ENCODE data around the gene GNAZ.
"Not testable (repeated sequence)": the region's sequence is repeated elsewhere in the genome, so short reads cannot be mapped to it uniquely, and the experiment has no call there.

GNAZ gene

GRCh38 chr22:23070418-23071229, at the start of gene GNAZ:
Gene GNAZ (plus strand): TSS chr22:23070519. CDS start chr22:23095696, 25,177 bp downstream.
- DNase-seq: no peak

DNA sequence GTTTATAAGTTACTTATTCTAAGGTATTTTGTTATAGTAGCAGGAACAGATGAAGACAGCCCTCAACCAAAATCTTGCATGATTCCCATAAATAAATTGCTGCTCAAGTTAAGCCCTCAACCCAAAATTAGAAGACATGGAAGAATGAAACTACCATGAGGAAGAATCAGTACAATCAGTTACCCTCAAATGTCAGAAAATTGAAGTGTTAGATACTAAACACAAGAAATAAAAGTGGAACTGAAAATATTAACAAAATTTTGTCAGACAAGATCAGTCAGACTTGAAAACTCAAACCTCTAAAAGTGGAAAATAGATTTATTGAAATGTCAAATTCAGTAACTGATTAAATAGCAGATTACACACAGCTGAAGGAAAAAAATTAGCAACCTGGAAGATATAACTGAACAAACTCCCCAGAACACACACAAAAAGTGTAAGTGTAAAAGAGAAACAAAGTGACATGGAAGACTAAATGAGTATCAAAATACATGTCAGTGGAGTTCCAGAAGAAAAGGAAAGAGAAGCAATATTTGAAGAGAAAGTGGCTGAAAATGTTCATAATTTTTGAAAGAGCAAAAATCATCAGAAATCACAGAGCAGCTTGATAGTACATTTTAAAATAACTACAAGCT, 49.5 kb upstream of the GNAZ start:
- no peak for DNase-seq

GRCh38 chr22:23021660-23022353, 48.5 kb upstream of the GNAZ start:
- DNase-seq: not testable (repeated sequence)

DNA sequence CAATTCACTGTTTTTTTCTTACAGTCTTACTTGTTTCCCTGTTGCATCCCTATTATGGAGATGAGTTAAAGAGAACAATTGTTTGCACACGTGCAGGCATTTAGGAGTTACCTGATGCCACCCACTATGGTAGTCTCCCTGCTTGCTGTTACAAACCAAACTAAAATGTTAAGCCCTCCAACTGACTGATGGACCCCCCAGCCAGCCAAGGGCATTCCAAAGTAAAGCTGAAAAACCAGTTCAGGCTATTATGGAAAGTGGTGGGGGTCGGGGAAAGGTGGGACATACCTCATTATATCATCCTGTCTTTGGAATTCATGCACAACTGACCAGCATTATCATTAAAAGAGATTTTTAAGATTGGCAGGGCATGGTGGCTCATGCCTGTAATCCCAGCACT, 47.0 kb upstream of the GNAZ start:
- no peak for DNase-seq

DNA sequence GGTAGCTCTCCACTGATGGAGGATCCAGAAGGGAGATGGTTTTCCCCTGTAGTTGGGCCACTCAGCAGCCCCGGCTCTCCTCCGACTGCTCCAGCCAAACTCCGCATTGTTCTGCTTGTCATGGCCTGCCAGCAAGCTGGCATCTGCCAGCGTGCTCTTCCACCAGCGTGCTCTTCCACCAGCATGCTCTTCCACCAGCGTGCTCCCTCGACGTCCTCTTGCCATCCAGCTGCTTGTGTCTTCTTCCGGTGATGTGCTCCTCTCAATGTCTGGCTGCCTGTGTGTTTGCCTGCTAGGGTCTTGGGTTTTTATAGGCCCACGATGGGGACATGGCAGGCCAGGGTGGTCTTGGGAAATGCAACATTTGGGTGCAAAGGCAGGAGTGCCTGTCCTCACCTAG, 43.5 kb upstream of the GNAZ start:
- DNase-seq: no peak

- not testable (repeated sequence) for DNase-seq
Measured at GRCh38 chr22:23027849-23028248, 42.5 kb upstream of the GNAZ start.

DNA sequence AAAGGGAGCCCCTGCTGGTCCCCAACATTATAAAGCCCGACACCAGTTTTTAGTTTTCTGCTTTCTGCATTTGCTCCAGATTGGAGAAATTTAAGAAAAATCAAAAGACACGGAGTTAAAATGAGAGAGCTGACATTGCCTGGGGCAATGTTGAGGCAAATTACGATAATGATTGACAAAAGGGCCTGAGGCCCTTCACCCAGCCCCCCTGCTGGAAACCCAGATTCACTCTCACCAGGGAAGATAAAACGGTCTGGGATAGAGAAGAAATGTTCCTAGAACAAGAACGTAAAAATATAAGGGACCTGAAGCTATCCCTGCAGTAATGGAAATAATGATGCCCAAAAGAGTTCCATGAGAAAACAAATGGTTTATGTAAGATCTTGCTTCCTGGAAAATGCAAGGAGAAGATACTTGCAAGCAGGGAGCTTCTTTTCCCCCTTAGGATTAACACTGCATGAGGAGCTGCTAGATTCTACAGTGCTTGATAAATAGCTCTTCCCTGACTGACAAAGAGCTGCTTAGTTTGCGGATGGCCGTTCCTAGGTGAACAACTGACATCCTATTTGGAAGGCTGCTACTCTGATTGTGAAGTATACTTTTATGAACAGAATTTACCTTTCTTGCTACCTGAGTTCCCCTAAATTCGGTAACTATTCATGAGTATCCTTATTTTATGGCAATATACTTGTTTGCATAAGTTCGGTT, 40.6 kb upstream of the GNAZ start:
- DNase-seq: no peak

DNA sequence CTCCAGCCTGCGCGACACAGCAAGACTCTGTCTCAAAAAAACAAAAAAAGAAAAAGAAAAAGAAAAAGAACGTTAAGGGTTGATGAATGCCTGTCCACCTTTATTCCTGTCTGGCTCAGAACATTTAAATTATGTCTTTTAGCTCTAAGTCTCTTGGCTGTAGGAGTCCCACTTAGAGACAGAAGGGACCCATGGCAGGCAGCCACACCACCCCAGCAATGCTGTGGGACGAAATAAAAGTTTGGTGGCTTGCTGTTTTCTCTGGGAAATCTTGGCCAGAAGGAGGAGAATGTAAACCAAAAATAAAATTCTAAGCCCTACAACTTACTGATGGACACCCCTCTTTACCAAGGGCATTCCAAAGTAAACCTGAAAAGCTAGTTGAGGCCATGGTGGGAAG, 38.9 kb upstream of the GNAZ start:
- no peak for DNase-seq

DNA sequence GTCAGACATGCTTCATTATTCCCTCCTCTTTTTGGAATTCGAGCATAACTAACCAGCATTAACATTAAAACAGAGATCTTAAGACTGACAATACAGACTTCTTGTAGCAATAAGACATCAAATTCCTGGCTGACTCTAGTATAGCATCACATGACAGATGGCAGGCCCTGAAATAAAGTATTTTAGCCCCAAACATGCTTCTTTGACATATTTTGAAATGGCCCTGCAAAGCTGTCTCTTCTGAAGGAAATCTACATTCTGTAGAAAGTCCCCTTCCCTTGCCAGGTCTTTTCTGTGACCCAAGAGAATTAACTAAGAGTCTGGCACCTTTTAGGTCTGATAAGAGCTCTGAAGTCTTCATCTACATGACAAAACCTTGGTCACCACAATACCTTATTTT, 38.5 kb upstream of the GNAZ start:
- DNase-seq: no peak

DNA sequence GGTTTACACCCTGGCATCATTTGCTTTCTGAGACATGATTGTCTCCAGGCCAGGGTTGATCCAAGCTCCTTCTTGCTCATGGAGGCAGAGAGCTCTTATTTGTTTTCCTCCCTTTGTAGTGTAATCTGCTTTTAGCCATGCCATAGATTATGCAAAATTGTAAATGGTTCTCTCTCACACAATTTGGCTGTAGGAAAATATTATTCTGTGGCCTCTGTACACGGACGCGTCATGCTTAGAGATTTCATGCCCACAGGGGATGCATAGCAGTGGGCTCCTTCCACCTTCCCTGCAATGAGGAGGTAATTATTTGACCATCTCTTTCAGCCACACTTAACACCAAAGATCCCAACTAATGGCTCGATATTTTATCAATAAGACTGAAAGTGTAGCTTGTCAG, 37.7 kb upstream of the GNAZ start:
- DNase-seq: no peak

GRCh38 chr22:23033116-23033905, 37.0 kb upstream of the GNAZ start:
- DNase-seq: no peak

GRCh38 chr22:23034621-23035556, 35.4 kb upstream of the GNAZ start:
- no peak for DNase-seq

GRCh38 chr22:23035557-23036277, 34.6 kb upstream of the GNAZ start:
- no peak for DNase-seq

DNA sequence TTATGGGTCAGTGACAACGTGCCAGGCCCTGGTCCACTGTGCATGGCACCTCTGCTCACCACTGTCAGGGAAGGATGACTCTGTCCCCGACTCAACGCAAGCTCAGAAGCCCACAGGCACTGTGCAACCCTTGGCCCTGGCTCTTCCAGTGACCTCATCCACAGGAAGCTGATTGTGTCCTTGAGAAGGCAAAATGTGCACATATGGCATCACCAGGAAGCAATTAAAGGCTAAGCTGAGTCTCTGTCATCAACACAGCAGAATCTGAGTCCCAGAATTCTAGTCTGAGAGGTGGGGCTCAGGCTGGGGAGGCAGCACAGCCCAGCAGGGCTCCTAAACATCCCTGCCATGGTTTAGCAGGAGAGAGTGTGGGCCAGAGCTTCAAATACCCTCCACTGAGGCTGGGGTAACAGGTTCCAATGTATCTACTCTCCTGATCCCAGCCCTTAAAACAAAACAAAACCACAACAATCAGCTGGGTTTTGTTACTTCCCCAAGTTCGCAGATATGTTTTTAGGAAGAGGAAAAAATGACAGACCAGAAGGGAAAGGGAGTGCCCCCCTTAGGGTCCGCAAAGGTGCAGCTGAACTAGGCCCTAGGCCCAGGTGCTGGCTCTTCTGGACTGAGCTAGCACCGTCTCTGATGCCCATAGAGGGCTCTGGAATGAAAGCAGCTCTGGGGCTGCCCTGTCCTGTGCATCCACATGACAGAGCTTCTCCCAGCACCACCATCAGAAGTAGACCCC, 33.5 kb upstream of the GNAZ start:
- no peak for DNase-seq

DNA sequence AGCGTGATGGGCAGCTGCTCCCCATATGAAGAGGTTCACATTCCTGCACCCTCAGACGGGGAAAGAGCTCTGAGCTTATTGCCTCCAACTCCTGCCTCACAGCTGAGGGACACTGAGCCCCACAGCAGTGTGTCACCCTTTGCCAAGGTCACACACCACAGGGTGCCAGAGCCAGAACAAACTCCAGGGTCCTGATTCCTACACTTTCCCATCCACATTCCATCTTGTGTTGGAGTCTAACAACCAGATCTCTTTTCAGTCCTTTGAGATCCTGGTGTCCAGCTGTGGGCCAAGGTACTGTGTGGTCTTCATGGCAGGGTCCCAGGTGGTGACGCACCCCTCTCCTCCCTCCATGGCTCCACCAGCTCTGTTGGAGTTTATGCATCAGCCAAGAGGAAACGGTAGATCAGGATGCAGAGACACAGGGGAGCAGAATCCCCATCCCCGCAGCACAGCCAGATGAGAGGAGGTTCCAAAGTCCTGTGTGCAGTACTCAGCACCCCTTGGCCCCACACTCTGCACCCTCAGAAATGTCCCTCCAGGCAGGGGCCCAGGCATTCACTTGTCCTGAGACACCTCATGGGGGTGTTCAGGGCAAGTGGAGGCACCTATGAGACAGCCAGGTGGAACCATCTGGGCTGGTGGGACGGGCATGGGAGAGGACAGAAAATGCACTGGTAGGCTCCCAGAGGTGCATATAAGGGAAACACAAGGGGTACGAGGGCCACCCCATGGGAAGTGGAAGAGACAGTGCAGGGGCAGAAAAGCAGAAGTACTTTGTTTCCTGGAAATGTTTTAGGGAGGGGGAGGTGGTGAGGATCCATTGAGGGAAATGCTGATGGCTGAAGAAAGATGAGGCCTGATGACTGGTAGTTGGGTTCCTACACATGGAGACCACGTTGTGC, 32.6 kb upstream of the GNAZ start:
- no peak for DNase-seq

- no peak for DNase-seq
Measured at GRCh38 chr22:23038334-23038642, 32.0 kb upstream of the GNAZ start.

GRCh38 chr22:23038902-23039301, 31.4 kb upstream of the GNAZ start:
- no peak for DNase-seq

DNA sequence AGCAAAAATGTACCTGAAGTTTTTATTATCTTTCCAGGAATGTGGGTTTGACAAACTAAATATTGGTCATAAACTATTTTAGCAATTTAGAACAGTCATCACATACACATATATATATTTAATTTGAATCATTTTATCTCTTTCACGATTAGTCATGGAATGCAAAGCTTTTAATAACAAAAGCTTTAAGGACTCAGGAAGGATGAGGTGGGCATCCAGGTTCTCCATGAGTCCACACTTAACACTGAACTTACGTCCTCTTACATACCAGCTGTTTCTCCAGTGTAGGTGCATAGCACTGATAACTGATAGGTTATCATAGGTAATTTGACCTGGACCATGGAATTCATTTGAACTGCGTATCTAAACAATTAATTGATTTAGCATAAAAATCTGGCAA, 28.1 kb upstream of the GNAZ start:
- no peak for DNase-seq

GRCh38 chr22:23044570-23044969, 25.7 kb upstream of the GNAZ start:
- DNase-seq: no peak

Measured in NCI-H1092 (cell line).